ENCODE data around the gene SHTN1. TPM values are rescaled to one million over a fixed set of nuclear protein-coding genes. Genes with fewer than 3 reads are reported as not detected.
A peak's percentile ranks its signal among the peaks of the same experiment; 100 is the strongest.

SHTN1 gene
- total and polyA plus RNA-seq, 2 experiments from 2014 or later, result 0.86 to 3.5 TPM

DNA sequence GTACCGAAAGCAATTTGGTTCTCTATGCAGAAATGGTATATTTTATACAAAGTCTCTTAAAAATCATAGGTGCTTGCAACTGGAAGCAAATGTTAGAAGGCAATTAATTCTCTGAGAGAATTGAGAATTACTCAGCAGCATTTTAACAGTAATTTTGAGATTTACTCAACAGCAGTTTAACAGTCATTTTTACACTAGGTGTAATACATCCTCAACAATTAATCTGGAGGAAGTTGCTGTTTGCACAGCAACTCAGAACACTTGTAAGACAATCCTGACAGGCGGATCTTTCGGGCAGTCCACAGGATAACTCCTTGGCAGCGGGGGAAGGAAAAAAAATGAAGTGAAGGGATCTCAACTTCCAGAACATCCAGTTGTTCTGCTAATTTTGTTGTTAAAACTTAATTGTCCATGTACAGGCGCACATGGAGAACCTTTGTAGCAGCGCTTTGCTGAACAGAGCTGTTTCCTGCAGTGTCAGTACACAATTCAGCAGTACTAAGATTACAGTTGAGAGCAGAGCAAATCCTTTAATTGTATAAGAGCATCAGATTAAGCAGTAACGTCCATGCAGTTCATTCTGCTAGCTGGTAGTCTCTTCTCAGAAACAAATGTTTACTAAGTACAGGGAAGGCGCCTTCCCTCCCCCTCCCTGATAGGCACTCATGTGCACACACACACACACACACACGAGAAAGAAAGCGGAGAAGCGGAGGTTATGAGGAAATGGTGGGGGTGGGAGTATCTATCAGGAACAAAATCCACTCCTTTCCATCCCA is 111.9 kb downstream of the SHTN1 start:
- H3K79me2 ChIP-seq (ENCODE audit: insufficient read depth), result no peaks in the 10 kb centered on the region
- H3K36me3 ChIP-seq (ENCODE audit: low read depth), result no peaks in the 10 kb centered on the region
- WGBS, 2 experiments (ENCODE audit: low coverage in 1 of 2, low lambda C conversion rate in 2 of 2, missing lambda C conversion rate in 2 of 2), result 86 to 92% methylated on average over 10 to 11 of the region's 11 CpGs
- DNase-seq, result no peak
- TF ChIP-seq EZH2 (IDR thresholded peaks at IDR 0.05; ENCODE audit: insufficient read depth, poor library complexity, severe bottlenecking) (no peak), EZH2phosphoT487 (IDR thresholded peaks at IDR 0.05; ENCODE audit: insufficient read depth, low read depth) (no peak)
- H3K27me3 ChIP-seq (replicated peaks; ENCODE audit: insufficient read depth), result no peaks in the 10 kb centered on the region
- H3F3A ChIP-seq (ENCODE audit: insufficient read depth), result peaks cover 12% of the 10 kb centered on the region; the same call in 1 of the 2 replicates
- no peak overlapping the region for H3K9ac ChIP-seq
- no peak overlapping the region for H3K4me2 ChIP-seq (ENCODE audit: unreplicated experiment)
- no peaks in the 10 kb centered on the region for H4K20me1 ChIP-seq (ENCODE audit: insufficient read depth)
- H3K27ac ChIP-seq, result no peak overlapping the region
- no peak overlapping the region for H2AFZ ChIP-seq
- H3K9me2 ChIP-seq (ENCODE audit: insufficient read depth), result no peaks in the 10 kb centered on the region
- no peak overlapping the region for H3K4me3 ChIP-seq
- H3K4me1 ChIP-seq (ENCODE audit: insufficient read depth), result peaks cover 7% of the 10 kb centered on the region
- in situ Hi-C loops (cut with MboI), result no loop called here
- H3K9me3 ChIP-seq (ENCODE audit: low read depth), result no peaks in the 10 kb centered on the region

DNA sequence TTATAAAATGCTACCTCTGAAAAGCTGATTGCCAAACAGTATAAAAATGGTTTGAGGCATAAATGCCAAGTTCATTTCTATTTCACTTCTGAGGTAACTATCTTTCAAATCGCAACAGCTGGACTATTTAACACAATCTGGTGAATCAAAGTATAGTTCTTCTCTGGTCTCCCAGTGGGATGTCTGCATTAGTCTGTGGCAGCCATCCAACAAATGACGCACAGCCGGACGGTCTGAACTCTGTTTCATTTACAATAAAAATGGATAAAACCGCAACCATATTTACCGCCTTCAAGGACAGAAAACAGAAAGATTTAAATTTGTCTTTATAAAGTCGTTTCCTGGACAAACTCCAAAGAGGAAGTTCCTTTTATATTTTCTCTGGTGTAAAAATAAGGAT is 113.8 kb downstream of the SHTN1 start:
- Histone ChIP-seq H3K9me2 (ENCODE audit: insufficient read depth) (no peaks in the 10 kb centered on the region), H3K9me3 (ENCODE audit: low read depth) (no peaks in the 10 kb centered on the region), H3K27me3 (replicated peaks; ENCODE audit: insufficient read depth) (no peaks in the 10 kb centered on the region), H3K9ac (no peak overlapping the region), H2AFZ (no peak overlapping the region), H3K36me3 (ENCODE audit: low read depth) (no peaks in the 10 kb centered on the region), H3K27ac (no peak overlapping the region), H3K4me1 (ENCODE audit: insufficient read depth) (peaks cover 7% of the 10 kb centered on the region), H4K20me1 (ENCODE audit: insufficient read depth) (no peaks in the 10 kb centered on the region), H3K4me2 (ENCODE audit: unreplicated experiment) (no peak overlapping the region), H3F3A (ENCODE audit: insufficient read depth) (peaks cover 16% of the 10 kb centered on the region; the same call in 1 of the 2 replicates), H3K4me3 (no peak overlapping the region), H3K79me2 (ENCODE audit: insufficient read depth) (no peaks in the 10 kb centered on the region)
- no peak for TF ChIP-seq EZH2phosphoT487 (IDR thresholded peaks at IDR 0.05; ENCODE audit: insufficient read depth, low read depth)
- TF ChIP-seq EZH2 (IDR thresholded peaks at IDR 0.05; ENCODE audit: insufficient read depth, poor library complexity, severe bottlenecking), result no peak
- WGBS, 2 experiments (ENCODE audit: low coverage in 1 of 2, low lambda C conversion rate in 2 of 2, missing lambda C conversion rate in 2 of 2), result 69 to 71% methylated on average over 7 of the region's 7 CpGs
- in situ Hi-C loops (cut with MboI), result no loop called here
- DNase-seq, result peak; percentile 29

DNA sequence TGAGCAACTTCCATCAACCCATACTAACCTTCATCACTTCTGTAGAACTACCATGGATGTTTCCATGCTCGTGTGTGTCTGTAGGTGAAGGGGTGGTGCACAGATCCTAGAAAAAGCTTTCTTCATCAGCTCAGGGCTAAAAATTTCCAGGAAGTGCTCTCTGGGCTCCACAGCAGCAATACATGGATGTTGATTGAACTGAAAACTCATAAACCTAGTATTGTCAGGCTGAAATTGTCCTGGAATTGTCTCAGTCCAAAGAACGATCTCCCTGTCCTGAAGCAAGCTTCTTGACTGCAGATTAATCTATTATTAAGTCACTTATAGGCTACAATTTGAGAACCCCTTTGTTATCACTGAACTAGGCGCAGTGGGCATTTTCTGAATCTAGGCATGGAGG is 115.9 kb downstream of the SHTN1 start:
- Histone ChIP-seq H3K36me3 (ENCODE audit: low read depth) (no peaks in the 10 kb centered on the region), H3K4me3 (no peak overlapping the region), H3K9me2 (ENCODE audit: insufficient read depth) (no peaks in the 10 kb centered on the region), H3K4me1 (ENCODE audit: insufficient read depth) (peaks cover 7% of the 10 kb centered on the region), H3K27me3 (replicated peaks; ENCODE audit: insufficient read depth) (no peaks in the 10 kb centered on the region), H3F3A (ENCODE audit: insufficient read depth) (peaks cover 16% of the 10 kb centered on the region; the same call in 1 of the 2 replicates), H4K20me1 (ENCODE audit: insufficient read depth) (no peaks in the 10 kb centered on the region), H3K4me2 (ENCODE audit: unreplicated experiment) (peak overlapping the region; percentile 6), H3K79me2 (ENCODE audit: insufficient read depth) (no peaks in the 10 kb centered on the region), H3K27ac (no peak overlapping the region), H3K9me3 (ENCODE audit: low read depth) (no peaks in the 10 kb centered on the region), H2AFZ (no peak overlapping the region), H3K9ac (no peak overlapping the region)
- in situ Hi-C loops (cut with MboI), result no loop called here
- TF ChIP-seq EZH2phosphoT487 (IDR thresholded peaks at IDR 0.05; ENCODE audit: insufficient read depth, low read depth) (no peak), EZH2 (IDR thresholded peaks at IDR 0.05; ENCODE audit: insufficient read depth, poor library complexity, severe bottlenecking) (no peak)
- no peak for DNase-seq
- 51 to 54% methylated on average over 3 of the region's 3 CpGs for WGBS, 2 experiments (ENCODE audit: low coverage in 1 of 2, low lambda C conversion rate in 2 of 2, missing lambda C conversion rate in 2 of 2)

DNA sequence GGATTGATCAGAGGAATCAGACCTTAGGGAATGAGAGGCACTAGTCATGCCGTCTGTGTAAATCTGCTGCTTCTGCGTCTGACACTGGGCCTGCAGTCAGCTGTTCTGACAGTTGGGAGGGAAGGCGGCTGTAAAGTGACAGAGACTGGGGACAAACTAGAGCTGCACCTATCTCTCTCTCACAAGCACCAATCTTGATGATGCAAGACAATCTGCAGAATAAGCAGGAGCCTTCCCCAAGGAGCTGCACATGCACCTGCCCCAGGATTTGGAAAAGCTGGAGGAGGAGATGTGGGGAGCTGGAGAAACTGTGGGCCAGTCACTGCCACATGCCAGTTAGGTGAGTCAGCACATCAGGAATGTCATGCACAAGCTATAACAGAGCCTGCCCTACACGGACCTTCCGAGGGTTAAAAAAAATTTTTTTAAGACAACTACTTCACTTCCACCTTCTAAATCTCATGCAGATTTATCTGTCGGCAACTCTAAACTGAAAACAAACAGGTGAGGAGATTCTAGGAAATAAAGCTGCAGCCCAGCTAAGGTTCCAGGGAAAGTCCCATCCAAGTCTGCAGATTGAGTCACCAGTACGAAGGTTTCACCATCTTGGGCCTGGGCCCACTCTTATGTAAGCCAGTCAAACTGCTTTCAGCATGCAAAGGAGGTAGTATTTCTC is 116.5 kb downstream of the SHTN1 start:
- TF ChIP-seq EZH2phosphoT487 (IDR thresholded peaks at IDR 0.05; ENCODE audit: insufficient read depth, low read depth) (no peak), EZH2 (IDR thresholded peaks at IDR 0.05; ENCODE audit: insufficient read depth, poor library complexity, severe bottlenecking) (no peak)
- Histone ChIP-seq H3K36me3 (ENCODE audit: low read depth) (no peaks in the 10 kb centered on the region), H3K9me3 (ENCODE audit: low read depth) (no peaks in the 10 kb centered on the region), H3F3A (ENCODE audit: insufficient read depth) (peaks cover 16% of the 10 kb centered on the region; the same call in 1 of the 2 replicates), H3K4me1 (ENCODE audit: insufficient read depth) (peaks cover 7% of the 10 kb centered on the region), H3K4me3 (no peak overlapping the region), H3K9me2 (ENCODE audit: insufficient read depth) (no peaks in the 10 kb centered on the region), H2AFZ (no peak overlapping the region), H3K79me2 (ENCODE audit: insufficient read depth) (no peaks in the 10 kb centered on the region), H4K20me1 (ENCODE audit: insufficient read depth) (no peaks in the 10 kb centered on the region), H3K4me2 (ENCODE audit: unreplicated experiment) (peak overlapping the region; percentile 6), H3K9ac (no peak overlapping the region), H3K27me3 (replicated peaks; ENCODE audit: insufficient read depth) (no peaks in the 10 kb centered on the region), H3K27ac (no peak overlapping the region)
- in situ Hi-C loops (cut with MboI), result no loop called here
- peak; percentile 91 for DNase-seq
- 47 to 51% methylated on average over 7 of the region's 7 CpGs for WGBS, 2 experiments (ENCODE audit: low coverage in 1 of 2, low lambda C conversion rate in 2 of 2, missing lambda C conversion rate in 2 of 2)

Measured in GM23248 (cell line).